A673 (cell line): ENCODE measurements around the gene SEMA3A.

ENCODE experiments used
- CTCF ChIP-seq: fragments of 300-800, 200-600 bp; sonication (generic); conservative IDR thresholded peaks from 2 replicates; pipeline ENCODE4 v1.5.1; 2017; ENCODE audit warnings: low read depth, mild to moderate bottlenecking, antibody characterized with exemption, low read length, moderate library complexity, mixed read lengths
- EZH2 ChIP-seq: fragments of 200-600 bp; sonication (generic); IDR thresholded peaks from 2 replicates; pipeline ENCODE4 v1.6.1; 2017; ENCODE audit warnings: borderline replicate concordance, low read depth, mild to moderate bottlenecking, mixed read lengths, antibody characterized with exemption, low read length; ENCODE audit not compliant: poor library complexity, severe bottlenecking

GRCh38 chr7:84058311-84059076, 136.1 kb downstream of the SEMA3A start:
- no peak for TF ChIP-seq CTCF
- no peak for TF ChIP-seq EZH2
